H1 (cell line): Measurements from ENCODE around the gene DRG1. TPM values are rescaled to one million over a fixed set of nuclear protein-coding genes. Genes with fewer than 3 reads are reported as not detected.

Experiments used
- CTCF ChIA-PET: fragments of 300-600 bp; sonication (Branson Sonifier 250); formaldehyde crosslinking; loops from one replicate; lab custom pipeline; 2021; ENCODE audit not compliant: partially characterized antibody; lab: Charles Lee
- POLR2A ChIA-PET: fragments of 300-600 bp; sonication (Branson Sonifier 250); formaldehyde crosslinking; loops from one replicate; lab custom pipeline; 2021; ENCODE audit warnings: inconsistent platforms; ENCODE audit not compliant: partially characterized antibody; lab: Charles Lee
- DNase-seq, 2 experiments: peaks; one replicate each; pipeline versions ENCODE4 v3.0.0 to v3.0.0-alpha.2; 2010 to 2022; ENCODE audit warnings: low spot score in 2 of 2, low read depth in 1 of 2, mixed read lengths in 1 of 2
- FAIRE-seq: peaks from 2 replicates; lab custom pipeline; 2011; peaks lifted over from hg19 to GRCh38; lab: Jason Lieb, UNC
- H2AFZ ChIP-seq: 2 replicates; pipeline ENCODE4 v1.8.1; 2012; ENCODE audit warnings: low read length, inconsistent platforms
- H2AK5ac ChIP-seq: 2 replicates; pipeline ENCODE4 v1.6.1; 2013; ENCODE audit warnings: low read depth, low read length
- H2BK120ac ChIP-seq: replicated peaks from 2 replicates; pipeline ENCODE3; 2013; ENCODE audit warnings: low read depth, low read length, inconsistent platforms
- H2BK12ac ChIP-seq: 2 replicates; pipeline ENCODE4 v1.6.1; 2013; ENCODE audit warnings: low read depth, low read length
- H2BK15ac ChIP-seq: 2 replicates; pipeline ENCODE4 v1.6.1; 2013; ENCODE audit warnings: low read length
- H2BK20ac ChIP-seq: 2 replicates; pipeline ENCODE4 v1.6.1; 2013; ENCODE audit warnings: low read length
- H2BK5ac ChIP-seq: 2 replicates; pipeline ENCODE4 v1.6.1; 2013; ENCODE audit warnings: low read depth, low read length
- H3K14ac ChIP-seq: 2 replicates; pipeline ENCODE4 v1.6.1; 2013; ENCODE audit warnings: inconsistent platforms; ENCODE audit not compliant: insufficient read length
- H3K18ac ChIP-seq: 2 replicates; pipeline ENCODE4 v1.6.1; 2013; ENCODE audit warnings: low read length; ENCODE audit errors: extremely low read depth
- H3K23ac ChIP-seq: 2 replicates; pipeline ENCODE4 v1.6.1; 2013; ENCODE audit warnings: inconsistent platforms; ENCODE audit not compliant: insufficient read length
- H3K23me2 ChIP-seq: 2 replicates; pipeline ENCODE4 v1.6.1; 2013; ENCODE audit warnings: low read depth, low read length
- H3K27ac ChIP-seq: 2 replicates; pipeline ENCODE4 v1.6.1; 2011; ENCODE audit warnings: low read depth, low read length, inconsistent platforms
- H3K27me3 ChIP-seq, 4 experiments: replicated peaks in 1 of 4; 1 replicate in 1 of 4; 2 replicates in 3 of 4; pipeline versions ENCODE4 v1.6.1 to v1.8.1; 2011 to 2013; ENCODE audit warnings: low read length in 3 of 4, mild to moderate bottlenecking in 3 of 4, inconsistent platforms in 2 of 4, mixed read lengths in 2 of 4, moderate library complexity in 1 of 4; ENCODE audit not compliant: control insufficient read depth in 3 of 4, insufficient read depth in 3 of 4; ENCODE audit errors: extremely low read depth in 1 of 4
- H3K36me3 ChIP-seq, 4 experiments: 2 replicates each; pipeline versions ENCODE4 v1.6.1 to v1.8.1; 2011 to 2013; ENCODE audit warnings: mild to moderate bottlenecking in 4 of 4, low read length in 3 of 4, moderate library complexity in 2 of 4, control low read depth in 1 of 4, inconsistent platforms in 1 of 4; ENCODE audit not compliant: insufficient read depth in 4 of 4, control insufficient read depth in 2 of 4
- H3K4ac ChIP-seq: replicated peaks from 2 replicates; pipeline ENCODE3; 2013; ENCODE audit warnings: low read length, low read depth, mixed read lengths, inconsistent platforms; ENCODE audit not compliant: insufficient read length
- H3K4me1 ChIP-seq, 4 experiments: replicated peaks in 1 of 4; 1 replicate in 1 of 4; 2 replicates in 3 of 4; pipeline versions ENCODE4 v1.6.1 to v1.8.1; 2011 to 2013; ENCODE audit warnings: low read length in 3 of 4, inconsistent platforms in 2 of 4, mixed read lengths in 1 of 4; ENCODE audit not compliant: insufficient read depth in 4 of 4, control insufficient read depth in 3 of 4
- H3K4me2 ChIP-seq, 2 experiments: 2 replicates each; pipeline versions ENCODE4 v1.6.1 to v1.8.1; 2011 to 2013; ENCODE audit warnings: low read depth in 2 of 2, low read length in 2 of 2, control low read depth in 1 of 2, inconsistent platforms in 1 of 2, mild to moderate bottlenecking in 1 of 2; ENCODE audit not compliant: insufficient read depth in 1 of 2
- H3K4me3 ChIP-seq, 4 experiments: fragments of 200-600, 300-600 bp in 1 of 4; sonication (generic), shearing (Covaris generic), sonication (Bioruptor Twin) in 1 of 4; 2 replicates each; pipeline versions ENCODE4 v1.5.1 to v1.8.1; 2011 to 2016; ENCODE audit warnings: low read length in 4 of 4, low read depth in 3 of 4, control low read depth in 2 of 4, inconsistent platforms in 2 of 4, mild to moderate bottlenecking in 2 of 4, mixed read lengths in 1 of 4, moderate library complexity in 1 of 4; ENCODE audit not compliant: insufficient read depth in 2 of 4; ENCODE audit errors: extremely low read depth in 1 of 4
- H3K56ac ChIP-seq: replicated peaks from 2 replicates; pipeline ENCODE3; 2013; ENCODE audit warnings: low read depth, mild to moderate bottlenecking, mixed read lengths, low read length, inconsistent platforms; ENCODE audit not compliant: insufficient read length
- H3K79me1 ChIP-seq: 2 replicates; pipeline ENCODE4 v1.6.1; 2013; ENCODE audit warnings: low read depth, low read length, control low read depth
- H3K79me2 ChIP-seq, 2 experiments: 2 replicates each; pipeline versions ENCODE4 v1.6.1 to v1.8.1; 2012 to 2013; ENCODE audit warnings: low read length in 2 of 2, mild to moderate bottlenecking in 2 of 2, inconsistent platforms in 1 of 2; ENCODE audit not compliant: insufficient read depth in 2 of 2, control insufficient read depth in 1 of 2
- H3K9ac ChIP-seq, 4 experiments: replicated peaks in 1 of 4; 1 replicate in 1 of 4; 2 replicates in 3 of 4; pipeline versions ENCODE4 v1.6.1 to v1.8.1; 2011 to 2013; ENCODE audit warnings: low read depth in 3 of 4, low read length in 3 of 4, control low read depth in 2 of 4, mild to moderate bottlenecking in 2 of 4, moderate library complexity in 2 of 4, inconsistent platforms in 1 of 4; ENCODE audit errors: extremely low read depth in 1 of 4
- H3K9me3 ChIP-seq, 2 experiments: 2 replicates each; pipeline versions ENCODE4 v1.6.1 to v1.8.1; 2012 to 2013; ENCODE audit warnings: mild to moderate bottlenecking in 2 of 2, moderate library complexity in 2 of 2, control low read depth in 1 of 2, inconsistent platforms in 1 of 2, low read depth in 1 of 2, low read length in 1 of 2, mixed read lengths in 1 of 2; ENCODE audit not compliant: insufficient read depth in 2 of 2
- H4K20me1 ChIP-seq, 2 experiments: replicated peaks in 1 of 2; 2 replicates each; pipeline versions ENCODE3 to v1.8.1; 2011 to 2013; ENCODE audit warnings: inconsistent platforms in 2 of 2, low read length in 2 of 2, mild to moderate bottlenecking in 1 of 2; ENCODE audit not compliant: insufficient read depth in 2 of 2, control insufficient read depth in 1 of 2
- H4K5ac ChIP-seq: 2 replicates; pipeline ENCODE4 v1.6.1; 2013; ENCODE audit warnings: low read length, low read depth, mixed read lengths, inconsistent platforms; ENCODE audit not compliant: insufficient read length
- H4K8ac ChIP-seq: 2 replicates; pipeline ENCODE4 v1.8.0; 2013; ENCODE audit warnings: mild to moderate bottlenecking, moderate library complexity, low read length, inconsistent platforms; ENCODE audit not compliant: insufficient read depth; ENCODE audit errors: extremely low read depth
- H4K91ac ChIP-seq: replicated peaks from 2 replicates; pipeline ENCODE3; 2013; ENCODE audit warnings: low read length, mixed read lengths, inconsistent platforms; ENCODE audit not compliant: insufficient read length
- BACH1 ChIP-seq: IDR thresholded peaks from 2 replicates; pipeline ENCODE4 v1.6.1; 2012; ENCODE audit warnings: low read length, improper control_type of control experiment
- BCL11A ChIP-seq, 2 experiments: IDR thresholded peaks; one replicate each; pipeline ENCODE4 v1.6.1; 2011; ENCODE audit warnings: low read depth in 2 of 2, low read length in 2 of 2, mild to moderate bottlenecking in 2 of 2
- EP300 ChIP-seq, 2 experiments: IDR thresholded peaks; 1 replicate in 1 of 2; 2 replicates in 1 of 2; pipeline ENCODE4 v1.6.1; 2011 to 2012; ENCODE audit warnings: low read depth in 2 of 2, low read length in 2 of 2, mild to moderate bottlenecking in 2 of 2, borderline replicate concordance in 1 of 2, inconsistent platforms in 1 of 2, moderate library complexity in 1 of 2
- GABPA ChIP-seq: IDR thresholded peaks from 2 replicates; pipeline ENCODE4 v1.6.1; 2011; ENCODE audit warnings: mild to moderate bottlenecking, low read length, moderate library complexity, borderline replicate concordance; ENCODE audit not compliant: insufficient read depth
- MAFK ChIP-seq: IDR thresholded peaks from 2 replicates; pipeline ENCODE4 v1.6.1; 2012; ENCODE audit warnings: low read depth, mild to moderate bottlenecking, improper control_type of control experiment, low read length
- NANOG ChIP-seq: IDR thresholded peaks from 2 replicates; pipeline ENCODE4 v1.6.1; 2011; ENCODE audit warnings: low read length, low read depth, mild to moderate bottlenecking, inconsistent platforms; ENCODE audit not compliant: insufficient read depth, poor library complexity, severe bottlenecking
- RAD21 ChIP-seq, 2 experiments: IDR thresholded peaks in 1 of 2; conservative IDR thresholded peaks in 1 of 2; 2 replicates each; pipeline ENCODE4 v1.6.1; 2011; ENCODE audit warnings: low read depth in 2 of 2, low read length in 2 of 2, improper control_type of control experiment in 1 of 2, inconsistent platforms in 1 of 2, mild to moderate bottlenecking in 1 of 2, moderate library complexity in 1 of 2
- RXRA ChIP-seq: IDR thresholded peaks from 2 replicates; pipeline ENCODE4 v1.6.1; 2011; ENCODE audit warnings: low read depth, mild to moderate bottlenecking, low read length, moderate library complexity; ENCODE audit not compliant: insufficient read depth
- TAF7 ChIP-seq: optimal IDR thresholded peaks from 2 replicates; pipeline ENCODE3; 2011; ENCODE audit warnings: low read depth, mild to moderate bottlenecking, inconsistent platforms, low read length, moderate library complexity, borderline replicate concordance
- TCF12 ChIP-seq: IDR thresholded peaks from 2 replicates; pipeline ENCODE4 v1.6.1; 2011; ENCODE audit warnings: low read depth, mild to moderate bottlenecking, low read length
- USF2 ChIP-seq: IDR thresholded peaks from 2 replicates; pipeline ENCODE4 v1.6.1; 2011; ENCODE audit warnings: low read length, improper control_type of control experiment
- ZNF274 ChIP-seq: IDR thresholded peaks from 2 replicates; pipeline ENCODE4 v1.7.0; 2012; ENCODE audit warnings: low read length, borderline replicate concordance; ENCODE audit errors: extremely low read depth
- WGBS, 2 experiments: shearing (Covaris generic) in 1 of 2; methylation state at CpG; one replicate each; pipeline versions ENCODE4 v1.1.6 to v1.1.7; 2013 to 2015; ENCODE audit warnings: low lambda C conversion rate in 2 of 2, mixed read lengths in 2 of 2, inconsistent platforms in 1 of 2, low coverage in 1 of 2, missing lambda C conversion rate in 1 of 2; ENCODE audit not compliant: insufficient replicate concordance in 2 of 2, insufficient coverage in 1 of 2, insufficient read length in 1 of 2; ENCODE audit errors: extremely low coverage in 1 of 2, missing lambda C conversion rate in 1 of 2; 5-methylcytosine and 5-hydroxymethylcytosine counted together
- polyA plus RNA-seq, 7 experiments: library from polyadenylated mRNA; depleted of rRNA in 3 of 7; stranded (reverse) in 5 of 7; unstranded in 2 of 7; fragments of >200 nt in 5 of 7; fragments of 200-250 nt in 2 of 7; gene quantifications; 1 replicate in 5 of 7; 2 replicates in 1 of 7; 4 replicates in 1 of 7; pipeline versions ENCODE4 v1.2.1 to v1.2.3, GENCODE V29; 2011 to 2013; ENCODE audit warnings: missing spikeins in 2 of 7, mixed read lengths in 2 of 7
- total RNA-seq: library from RNA; stranded (reverse); fragmentation: NEBNext Ultra II Directional; extraction: Animal tissue kit (Norgen Biotek cat#: 25700); gene quantifications from 2 replicates; pipeline ENCODE4 v1.2.1, GENCODE V29; 2021

The DRG1 gene
- total and polyA plus RNA-seq, 2 of the 8 experiments (the other 6 are each of a cell fraction or from before 2014, with no cell fraction given) = 45.3 to 81.9 TPM

GRCh38 chr22:31445642-31446041, 46.2 kb downstream of the DRG1 start:
- peaks cover 8 to 25% (median 19%) of the 10 kb centered on the region in 4 experiments for H3K36me3 ChIP-seq
- H2BK5ac ChIP-seq = no peak overlapping the region
- FAIRE-seq = no peak
- no peaks in the 10 kb centered on the region for H3K79me2 ChIP-seq
- H3K4me1 ChIP-seq = no peaks in the 10 kb centered on the region
- no peak overlapping the region for H4K91ac ChIP-seq
- H4K8ac ChIP-seq = no peak overlapping the region
- 86% methylated on average over 3 of the region's 3 CpGs; no CpG with 5 or more reads in 1 of the 2 experiments for WGBS, 2 experiments
- no peak overlapping the region for H3K9ac ChIP-seq
- H2BK20ac ChIP-seq = no peak overlapping the region
- no peak overlapping the region for H4K5ac ChIP-seq
- ChIA-PET CTCF (no interaction called here), POLR2A (interaction anchor here (3.8 kb wide), 1 partner anchor 8 kb away, joined by 15 read pairs; no protein-coding TSS in a partner anchor)
- no peak overlapping the region for H2AFZ ChIP-seq
- no peak overlapping the region for H2BK12ac ChIP-seq
- H3K14ac ChIP-seq = no peak overlapping the region
- H3K4me3 ChIP-seq = no peak overlapping the region
- H3K4me2 ChIP-seq = no peak overlapping the region
- H3K18ac ChIP-seq = no peak overlapping the region
- peaks cover 0 to 3% of the 10 kb centered on the region in 2 experiments for H4K20me1 ChIP-seq
- TF ChIP-seq GABPA (no peak), MAFK (no peak), NANOG (no peak), BCL11A (IDR thresholded peaks at IDR 0.05; ENCODE audit: low read depth in 2 of 2, low read length in 2 of 2) (no peak), USF2 (no peak), EP300 (IDR thresholded peaks at IDR 0.05; ENCODE audit: borderline replicate concordance in 1 of 2, low read depth in 2 of 2, low read length in 2 of 2) (no peak), TCF12 (no peak), RXRA (no peak), ZNF274 (no peak), BACH1 (no peak), TAF7 (no peak), RAD21 (IDR thresholded peaks at IDR 0.05 in 1 of 2, conservative IDR thresholded peaks at IDR 0.05 in 1 of 2; ENCODE audit: low read depth in 2 of 2, low read length in 2 of 2) (no peak)
- peaks cover 0 to 1% (median 0%) of the 10 kb centered on the region in 4 experiments; a peak in 1 of 7 replicates for H3K27me3 ChIP-seq
- no peak overlapping the region for H2AK5ac ChIP-seq
- no peak for DNase-seq
- H3K9me3 ChIP-seq = no peaks in the 10 kb centered on the region
- H2BK120ac ChIP-seq = no peak overlapping the region
- no peak overlapping the region for H3K23ac ChIP-seq
- H3K79me1 ChIP-seq = no peaks in the 10 kb centered on the region
- no peak overlapping the region for H3K56ac ChIP-seq
- H2BK15ac ChIP-seq = no peak overlapping the region
- H3K27ac ChIP-seq = no peak overlapping the region
- no peaks in the 10 kb centered on the region for H3K23me2 ChIP-seq
- H3K4ac ChIP-seq = no peak overlapping the region
